ENCODE data around the gene ZMIZ1.

- TF ChIP-seq CTCF (conservative IDR thresholded peaks at IDR 0.05; ENCODE audit: low read depth, low read length) (no peak), EZH2 (IDR thresholded peaks at IDR 0.05; ENCODE audit: borderline replicate concordance, low read depth, low read length, poor library complexity, severe bottlenecking) (no peak)
Observed at GRCh38 chr10:79299397-79300241, 230.9 kb downstream of the ZMIZ1 start.
